Measurements from ENCODE around the gene JAG1.

- TF ChIP-seq EZH2 (IDR thresholded peaks at IDR 0.05; ENCODE audit: insufficient read depth, poor library complexity, severe bottlenecking) (no peak), EZH2phosphoT487 (IDR thresholded peaks at IDR 0.05; ENCODE audit: insufficient read depth, low read depth) (no peak)
Observed at GRCh38 chr20:10662151-10662550, 11.6 kb downstream of the JAG1 start.

All from GM23248 (cell line).